ENCODE data around the gene RASSF4. TPM values are rescaled to one million over a fixed set of nuclear protein-coding genes. Genes with fewer than 3 reads are reported as not detected.

Gene RASSF4
- total RNA-seq, 2 donors from 2014 or later = 44.5 to 50.8 TPM

- no peaks in the 10 kb centered on the region for H3K36me3 ChIP-seq (replicated peaks in 1 of 2; ENCODE audit: insufficient read depth in 1 of 2, low read depth in 2 of 2)
- no peak for TF ChIP-seq CTCF (IDR thresholded peaks at IDR 0.05)
- TF ChIP-seq POLR2A (IDR thresholded peaks at IDR 0.05) = no peak
- H3K4me1 ChIP-seq = peaks cover 63% of the 10 kb centered on the region
- ATAC-seq = no peak
- intact Hi-C loops (cut with DNase I) = no loop called here
- H3K9me3 ChIP-seq = no peaks in the 10 kb centered on the region
- peak overlapping the region; percentile 8 to 35 for H3K4me3 ChIP-seq
- H3K27ac ChIP-seq = peak overlapping the region; percentile 89 to 97 (median 92)
- DNase-seq = no peak
- no peaks in the 10 kb centered on the region for H3K27me3 ChIP-seq
- 41 to 47% methylated on average over 8 of the region's 8 CpGs for WGBS, 2 donors
Observed at GRCh38 chr10:44960088-44960460, 472 bp downstream of the RASSF4 start.

- Histone ChIP-seq H3K27ac (peak overlapping the region in 3 of 4 donors; percentile 89 to 97 (median 89)), H3K36me3 (replicated peaks in 1 of 2; ENCODE audit: insufficient read depth in 1 of 2, low read depth in 2 of 2) (no peaks in the 10 kb centered on the region), H3K27me3 (no peaks in the 10 kb centered on the region), H3K9me3 (no peaks in the 10 kb centered on the region), H3K4me3 (no peak overlapping the region), H3K4me1 (peaks cover 68% of the 10 kb centered on the region)
- TF ChIP-seq POLR2A (IDR thresholded peaks at IDR 0.05) (no peak), CTCF (IDR thresholded peaks at IDR 0.05) (no peak)
- 50 to 53% methylated on average over 7 of the region's 7 CpGs for WGBS, 2 donors
- intact Hi-C loops (cut with DNase I) = no loop called here
- ATAC-seq (no peak), DNase-seq (peak in 1 of 4 donors; percentile 12)
Observed at GRCh38 chr10:44960482-44961229, 1.1 kb downstream of the RASSF4 start.

- Histone ChIP-seq H3K4me3 (no peak overlapping the region), H3K36me3 (replicated peaks in 1 of 2; ENCODE audit: insufficient read depth in 1 of 2, low read depth in 2 of 2) (no peaks in the 10 kb centered on the region), H3K9me3 (no peaks in the 10 kb centered on the region), H3K4me1 (peaks cover 74% of the 10 kb centered on the region), H3K27ac (peak overlapping the region; percentile 18 to 97 (median 89)), H3K27me3 (no peaks in the 10 kb centered on the region)
- ATAC-seq (no peak), DNase-seq (peak in 1 of 4 donors; percentile 12)
- intact Hi-C loops (cut with DNase I) = no loop called here
- no peak for TF ChIP-seq POLR2A (IDR thresholded peaks at IDR 0.05)
- no peak for TF ChIP-seq CTCF (IDR thresholded peaks at IDR 0.05)
- WGBS, 2 donors = 42 to 64% methylated on average over 4 of the region's 4 CpGs
Observed at GRCh38 chr10:44961230-44961571, 1.6 kb downstream of the RASSF4 start.

- intact Hi-C loops (cut with DNase I) = no loop called here
- H3K9me3 ChIP-seq = no peaks in the 10 kb centered on the region
- ATAC-seq = no peak
- 76 to 83% methylated on average over 11 of the region's 11 CpGs for WGBS, 2 donors
- H3K36me3 ChIP-seq (replicated peaks in 1 of 2; ENCODE audit: insufficient read depth in 1 of 2, low read depth in 2 of 2) = no peaks in the 10 kb centered on the region
- TF ChIP-seq CTCF (IDR thresholded peaks at IDR 0.05) (no peak), POLR2A (IDR thresholded peaks at IDR 0.05) (no peak)
- DNase-seq = peak in 1 of 4 donors; percentile 5
- H3K4me1 ChIP-seq = peaks cover 78% of the 10 kb centered on the region
- H3K4me3 ChIP-seq = no peak overlapping the region
- H3K27ac ChIP-seq = peak overlapping the region in 3 of 4 donors; percentile 81 to 89 (median 89)
- no peaks in the 10 kb centered on the region for H3K27me3 ChIP-seq
Observed at GRCh38 chr10:44961931-44962750, 2.5 kb downstream of the RASSF4 start.

All from body of pancreas (tissue), 4 donors.